ENCODE measurements around the gene C19orf25.
"Not testable (repeated sequence)": the region's sequence is repeated elsewhere in the genome, so short reads cannot be mapped to it uniquely, and the experiment has no call there.

DNA sequence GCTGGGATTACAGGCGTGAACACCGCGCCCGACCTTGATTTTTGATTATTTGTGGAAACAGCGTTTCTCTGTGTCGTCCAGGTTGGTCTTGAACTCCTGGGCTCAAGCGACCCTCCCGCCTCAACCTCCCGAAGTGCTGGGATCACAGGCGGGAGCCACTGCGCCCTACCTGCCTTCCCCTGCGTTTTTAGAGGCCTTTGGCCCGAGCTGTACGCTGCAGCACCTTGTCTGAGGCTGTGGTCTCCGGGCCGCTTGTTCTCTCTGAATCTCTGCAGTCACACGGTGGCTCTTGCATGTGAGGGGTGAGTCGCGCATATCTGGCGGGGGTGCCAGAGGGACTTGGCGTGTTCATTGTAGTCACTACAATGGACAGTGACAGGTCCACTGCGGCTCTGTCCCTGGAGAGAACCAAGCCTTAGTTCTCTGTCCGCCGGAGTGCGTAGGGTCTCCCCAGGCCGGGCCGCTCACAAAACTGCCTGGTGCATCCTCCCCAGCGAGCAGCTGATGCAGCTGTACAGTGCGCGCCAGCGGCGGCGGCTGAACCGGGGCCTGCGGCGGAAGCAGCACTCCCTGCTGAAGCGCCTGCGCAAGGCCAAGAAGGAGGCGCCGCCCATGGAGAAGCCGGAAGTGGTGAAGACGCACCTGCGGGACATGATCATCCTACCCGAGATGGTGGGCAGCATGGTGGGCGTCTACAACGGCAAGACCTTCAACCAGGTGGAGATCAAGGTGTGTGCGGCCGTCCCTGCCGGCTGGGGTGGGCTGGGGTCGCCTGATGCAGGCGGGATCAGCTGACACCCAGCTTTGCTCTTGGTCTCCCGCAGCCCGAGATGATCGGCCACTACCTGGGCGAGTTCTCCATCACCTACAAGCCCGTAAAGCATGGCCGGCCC lies 39.2 kb downstream of the C19orf25 start:
- TF ChIP-seq CTCF (IDR thresholded peaks at IDR 0.05); POLR2A (IDR thresholded peaks at IDR 0.05; ENCODE audit: low read depth); POLR2AphosphoS5 (IDR thresholded peaks at IDR 0.05); EP300 (IDR thresholded peaks at IDR 0.05): not testable (repeated sequence)

Data from esophagus muscularis mucosa (tissue), 4 donors.